GM15510 (cell line): Measurements from ENCODE around the gene CDC7.

Experiments used
- POLR2A ChIP-seq: IDR thresholded peaks from 3 replicates; pipeline ENCODE4 v1.6.1; 2011; ENCODE audit warnings: borderline replicate concordance; ENCODE audit not compliant: insufficient read length; ENCODE audit errors: extremely low read depth

Gene CDC7

DNA sequence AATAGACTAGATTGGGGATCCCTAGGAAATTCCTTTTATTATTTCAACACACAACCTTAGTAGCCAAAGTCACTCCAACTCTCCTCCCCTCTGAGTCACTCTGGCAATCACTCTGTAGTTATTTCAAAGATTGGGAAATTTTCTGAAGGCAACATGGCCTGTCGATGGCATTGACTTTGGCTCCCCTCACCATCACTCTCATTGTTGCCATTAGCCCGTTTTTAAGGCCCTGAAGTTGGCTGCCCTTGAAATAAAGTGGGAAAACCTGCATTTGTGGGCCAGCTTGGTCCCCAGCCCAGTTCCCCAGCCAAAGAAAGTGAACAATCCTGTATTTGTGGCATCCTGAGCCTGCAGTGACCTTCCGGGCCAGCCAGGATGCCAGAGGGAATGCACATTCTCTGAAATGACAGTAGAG is 52.5 kb downstream of the CDC7 start:
- TF ChIP-seq POLR2A: no peak

DNA sequence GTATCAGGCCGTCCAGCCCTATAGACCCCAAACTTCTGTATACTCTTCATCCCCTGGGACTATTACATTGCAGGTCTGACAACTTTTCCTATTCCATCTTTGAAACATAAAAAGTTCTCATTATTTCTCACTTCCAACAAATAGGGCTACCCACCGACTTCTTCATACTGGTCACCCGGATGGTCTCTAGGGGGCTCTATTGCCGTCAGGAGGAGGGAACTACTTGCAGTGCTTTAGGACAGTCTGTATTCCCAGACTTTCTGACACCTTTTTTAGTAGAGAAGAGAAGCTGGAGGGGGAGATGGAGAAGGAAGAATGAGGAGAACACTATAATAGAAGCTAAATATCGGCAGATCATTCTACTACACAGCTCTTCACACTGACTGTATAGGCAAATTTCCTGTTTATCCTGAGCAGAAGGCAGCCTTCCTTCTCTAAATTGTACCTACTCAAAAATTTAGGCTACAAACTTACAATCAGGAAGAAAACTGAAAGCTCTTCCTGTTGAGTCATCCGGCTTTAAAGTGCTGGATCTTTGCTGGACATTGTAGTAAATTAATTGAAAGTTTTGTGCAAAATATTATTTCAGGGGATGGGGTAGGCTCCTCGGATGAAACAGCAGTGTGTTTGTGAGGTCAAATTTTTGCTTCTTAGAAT is 54.6 kb downstream of the CDC7 start:
- TF ChIP-seq POLR2A: no peak

DNA sequence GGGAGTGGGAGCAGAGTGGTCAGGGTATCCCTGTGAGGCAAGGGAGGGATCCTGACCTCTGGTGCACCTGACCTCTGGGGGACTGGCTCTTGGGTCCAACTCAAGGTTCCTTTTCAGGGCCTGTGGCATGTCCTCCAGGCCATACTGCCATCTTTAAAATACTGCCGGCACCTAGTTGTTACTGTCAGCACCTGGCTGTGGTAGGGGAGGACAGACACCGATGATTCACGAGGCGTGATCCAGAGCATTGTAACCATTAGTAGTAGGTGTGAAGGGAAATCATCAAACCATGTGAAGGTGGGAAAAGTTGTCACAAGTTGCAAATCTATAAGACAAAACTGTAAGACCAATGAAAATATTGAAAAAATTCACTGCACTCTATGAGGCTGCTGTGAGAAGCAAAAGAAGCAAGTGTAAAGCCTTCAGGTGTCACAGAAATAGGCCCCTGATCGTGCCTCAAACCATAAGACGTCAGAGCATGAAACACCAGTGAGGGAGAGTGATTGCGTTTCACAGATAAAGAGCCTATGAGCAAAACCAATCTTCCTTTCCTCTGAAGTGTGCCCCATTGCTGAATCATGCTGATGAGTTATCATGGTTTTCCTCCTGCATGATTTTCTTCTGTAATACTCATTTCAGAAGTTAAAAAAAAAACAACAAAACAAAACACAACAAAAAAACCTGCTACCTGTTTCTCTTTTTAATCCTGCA is 55.3 kb downstream of the CDC7 start:
- no peak for TF ChIP-seq POLR2A

DNA sequence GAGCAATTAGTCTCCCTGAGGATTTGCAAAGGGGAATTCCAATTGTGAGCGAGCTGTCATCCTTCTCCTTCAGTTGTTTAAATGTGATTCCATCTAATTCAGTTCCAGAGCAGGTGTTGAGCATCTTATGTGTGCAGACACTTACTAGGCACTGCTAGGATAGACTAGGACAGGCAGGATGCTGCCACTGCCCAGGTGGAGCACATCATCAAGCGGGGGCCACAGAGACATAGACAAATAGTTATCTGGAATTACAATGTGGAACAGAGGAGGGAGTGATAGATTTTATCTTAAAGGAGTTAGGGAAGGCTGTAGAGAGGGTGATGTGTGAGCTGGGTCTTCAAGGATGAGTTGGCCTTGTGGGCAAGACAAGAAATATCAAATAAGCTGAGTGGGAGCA is 55.9 kb downstream of the CDC7 start:
- no peak for TF ChIP-seq POLR2A

DNA sequence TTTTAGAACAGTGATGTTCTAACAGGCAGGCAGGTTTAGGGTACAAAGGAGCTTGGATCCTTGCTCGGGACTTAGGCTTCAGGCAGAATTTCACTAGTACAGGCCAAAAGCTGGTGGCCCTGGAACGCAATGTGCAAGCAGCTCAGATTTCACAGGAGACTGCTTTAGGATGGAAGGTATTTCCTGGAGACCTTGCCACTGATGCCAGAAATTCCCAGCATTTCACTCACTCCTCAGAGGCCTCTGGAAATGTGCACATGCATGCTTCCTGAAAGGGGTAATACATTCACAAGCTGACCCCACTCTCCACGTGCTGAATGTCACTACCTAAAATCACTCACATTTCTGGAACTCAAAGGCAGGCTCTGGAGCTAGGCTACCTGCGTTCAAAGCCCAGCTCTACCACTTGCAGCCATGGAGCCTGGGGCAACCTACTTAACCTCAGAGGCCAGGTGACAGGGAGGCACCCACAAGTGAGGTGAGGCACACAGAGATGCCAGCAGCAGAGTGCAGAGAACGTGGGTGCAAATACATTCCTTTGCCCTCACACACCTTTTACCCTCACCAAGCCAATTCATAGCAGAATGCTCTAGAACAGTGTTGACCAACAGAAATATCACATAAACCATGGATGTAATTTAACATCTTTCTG is 56.5 kb downstream of the CDC7 start:
- TF ChIP-seq POLR2A: no peak

DNA sequence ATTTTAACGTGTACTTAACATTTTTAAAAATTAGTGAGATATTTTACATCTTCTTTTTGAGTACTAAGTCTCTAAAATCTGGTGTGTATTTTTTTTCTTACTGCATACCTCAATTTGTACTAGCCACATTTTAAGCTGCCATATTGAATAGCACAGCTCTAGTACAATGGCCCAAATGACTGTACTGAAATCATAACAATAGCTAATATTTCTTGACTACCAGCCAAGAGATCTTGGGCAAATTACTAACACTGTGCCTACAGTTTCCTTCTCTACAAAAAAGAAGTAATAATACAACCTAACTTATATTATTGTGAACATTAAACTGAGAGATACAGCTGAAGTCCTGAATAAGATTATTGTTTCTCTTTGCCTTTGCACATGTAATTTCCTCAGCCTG is 57.2 kb downstream of the CDC7 start:
- no peak for TF ChIP-seq POLR2A

DNA sequence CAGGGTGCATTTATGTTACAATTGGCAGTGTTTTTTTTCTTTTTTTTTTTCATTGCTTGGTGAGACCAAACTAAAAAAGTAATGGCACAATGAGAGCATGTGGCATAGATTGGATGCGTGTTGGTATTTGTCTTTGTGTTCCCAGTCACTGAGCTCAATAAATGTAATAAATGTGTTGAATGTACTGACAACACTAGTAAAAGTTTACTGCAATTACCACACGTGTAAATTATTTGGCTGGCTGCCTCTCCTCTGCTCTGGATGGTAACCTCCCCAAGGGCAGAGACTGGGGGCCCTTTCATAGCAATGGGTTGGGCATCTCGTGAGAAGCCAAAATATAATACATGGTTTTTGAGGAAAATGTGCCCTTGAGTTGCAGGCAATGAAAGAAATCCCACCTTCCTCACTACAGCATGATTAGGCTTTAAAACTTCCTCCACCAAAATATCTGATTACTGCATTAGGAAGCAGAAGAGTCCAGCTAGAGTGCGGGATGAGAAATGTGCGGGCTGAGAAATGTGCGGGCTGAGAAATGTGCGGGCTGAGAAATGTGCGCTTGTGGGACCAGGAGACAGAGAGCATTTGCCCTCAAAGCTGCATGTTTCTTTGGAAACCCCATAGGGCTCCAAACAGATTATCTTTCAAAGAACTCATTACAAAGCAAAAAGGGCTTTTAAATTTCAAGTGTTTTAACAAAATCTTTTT is 58.5 kb downstream of the CDC7 start:
- no peak for TF ChIP-seq POLR2A

DNA sequence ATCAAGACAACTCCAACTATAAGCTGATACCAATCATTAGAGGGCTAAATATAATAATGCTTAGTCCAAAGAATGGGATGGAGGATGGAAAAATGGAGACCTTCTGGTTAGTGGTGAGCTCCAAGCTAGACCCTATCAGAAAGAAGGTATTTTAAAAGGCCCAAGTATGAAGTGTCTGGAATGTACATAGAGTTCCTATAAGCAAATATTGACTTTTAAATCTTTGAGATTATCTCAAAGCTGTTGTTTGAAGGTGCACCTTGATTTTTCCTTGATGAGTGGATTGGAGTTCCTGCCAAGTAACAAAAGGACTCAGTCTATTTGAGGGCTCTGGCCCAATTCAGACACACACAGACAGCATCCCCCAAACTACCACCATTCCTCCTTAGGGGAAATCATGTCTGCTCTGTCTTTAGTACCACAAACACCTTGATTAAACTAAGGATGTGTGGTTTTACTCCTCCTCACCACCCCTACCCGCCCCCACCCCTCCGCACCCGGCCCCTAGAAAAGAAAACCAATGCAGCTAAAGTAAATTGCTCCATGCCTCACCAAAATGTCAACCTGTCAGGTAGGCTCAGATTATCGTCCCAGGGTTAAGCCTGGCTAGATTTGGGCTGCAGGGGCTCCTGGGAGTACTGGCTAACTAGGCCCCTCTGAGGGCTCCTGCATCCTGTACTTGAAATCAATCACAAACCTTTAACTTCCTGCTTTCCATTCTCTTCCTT is 59.4 kb downstream of the CDC7 start:
- TF ChIP-seq POLR2A: no peak

DNA sequence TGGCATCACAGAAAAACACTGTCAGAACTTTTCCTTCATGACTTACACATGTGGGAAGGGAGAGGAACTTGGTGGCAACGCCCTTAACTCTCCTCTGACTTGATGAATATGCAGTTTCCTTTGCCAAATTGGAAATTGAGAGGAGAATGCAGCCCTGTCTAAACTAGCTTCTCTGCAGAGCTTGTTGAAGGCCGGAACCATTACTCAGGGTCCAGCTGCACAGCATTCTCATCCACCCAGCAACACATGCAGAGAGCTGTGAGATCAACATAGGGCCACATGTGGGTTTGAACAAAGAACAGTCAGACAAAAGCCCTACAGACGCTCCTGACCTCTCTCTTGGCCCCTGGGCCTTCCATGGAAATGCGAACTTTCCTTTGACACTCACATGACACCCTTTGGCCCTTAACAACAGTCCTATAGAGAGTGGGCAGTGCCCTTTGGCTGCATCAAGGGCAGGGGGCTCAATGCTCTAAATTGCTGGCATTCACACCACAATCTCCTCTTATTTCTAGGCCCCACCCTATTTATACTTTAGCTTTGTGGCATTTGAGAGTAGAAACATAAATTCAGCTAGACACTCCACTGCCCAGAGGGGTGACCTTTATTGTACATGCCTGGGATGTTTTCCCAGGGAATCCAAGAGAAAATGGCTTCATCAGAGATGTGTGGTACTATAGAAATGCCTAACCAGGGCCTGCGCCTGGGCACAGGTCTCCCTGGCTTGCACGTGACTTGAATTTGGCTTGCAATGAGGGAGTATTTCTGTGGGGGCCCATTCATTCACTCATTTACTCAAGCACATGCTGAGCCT is 64.4 kb downstream of the CDC7 start:
- TF ChIP-seq POLR2A: no peak

DNA sequence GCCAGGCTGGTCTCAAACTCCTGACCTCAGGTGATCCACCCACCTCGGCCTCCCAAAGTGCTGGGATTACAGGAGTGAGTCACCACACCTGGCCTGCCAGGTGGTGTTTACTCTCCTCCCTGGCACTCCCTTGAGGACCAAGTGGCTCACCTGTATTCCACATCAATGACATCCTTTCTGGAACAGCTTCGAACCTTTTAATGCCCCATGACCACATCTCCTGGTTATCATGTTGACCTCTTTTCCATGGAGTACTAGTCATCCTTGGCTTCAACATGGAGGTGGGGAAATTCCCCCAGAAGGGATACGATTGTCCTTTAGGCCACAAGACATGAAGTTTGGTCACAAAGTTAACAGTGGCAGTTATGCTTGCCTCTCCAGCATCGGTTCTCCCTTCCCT is 66.9 kb downstream of the CDC7 start:
- no peak for TF ChIP-seq POLR2A

DNA sequence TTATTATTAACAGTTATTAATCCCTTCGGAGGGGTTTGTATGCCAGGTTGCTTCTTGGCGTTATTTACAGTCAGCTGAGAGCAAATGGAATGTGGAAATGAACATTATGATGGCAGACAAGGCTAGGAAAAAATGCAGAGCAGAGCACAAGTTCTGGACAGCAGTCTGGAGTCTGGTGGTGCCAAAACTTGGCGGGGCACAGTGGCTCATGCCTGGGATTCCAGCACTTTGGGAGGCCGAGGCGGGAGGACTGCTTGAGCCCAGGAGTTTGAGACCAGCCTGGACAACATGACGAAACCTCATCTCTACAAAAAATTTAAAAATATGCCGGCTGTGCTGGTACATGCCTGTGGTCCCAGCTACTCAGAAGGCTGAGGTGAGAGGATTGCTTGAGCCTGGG is 67.6 kb downstream of the CDC7 start:
- no peak for TF ChIP-seq POLR2A

DNA sequence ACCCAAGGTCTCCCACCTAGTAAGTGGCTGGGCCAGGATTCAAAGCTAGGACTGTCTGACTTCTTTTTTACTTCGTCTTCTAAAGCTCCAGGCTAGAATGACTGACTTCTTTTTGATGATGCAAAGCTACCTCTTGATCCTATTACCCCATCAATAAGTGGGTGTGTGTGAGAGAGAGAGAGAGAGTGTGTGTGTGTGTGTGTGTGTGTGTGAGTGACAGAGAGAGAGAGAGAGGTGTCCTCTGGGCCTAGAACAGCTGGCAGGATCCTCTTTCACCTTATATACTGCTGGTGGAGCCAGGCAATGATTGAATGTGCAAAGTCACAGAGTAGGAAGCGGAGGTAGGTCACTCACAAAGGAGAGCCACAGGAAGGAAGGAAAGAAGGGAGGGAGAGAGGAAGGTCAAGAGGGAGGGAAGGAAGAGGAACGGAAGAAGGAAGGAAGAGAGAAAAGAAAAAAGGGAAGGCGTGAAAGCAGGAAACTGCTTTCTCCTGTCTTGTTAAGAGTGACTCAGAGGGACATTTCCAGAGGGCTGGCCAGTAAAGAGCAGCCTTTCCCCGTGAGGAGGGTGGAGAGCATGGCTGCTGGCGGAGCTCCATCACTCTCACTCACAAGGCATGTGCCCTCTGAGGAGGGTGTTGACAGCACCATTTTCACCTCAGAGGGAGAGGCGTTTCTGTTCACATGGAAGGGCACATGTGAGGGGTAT is 68.9 kb downstream of the CDC7 start:
- no peak for TF ChIP-seq POLR2A

DNA sequence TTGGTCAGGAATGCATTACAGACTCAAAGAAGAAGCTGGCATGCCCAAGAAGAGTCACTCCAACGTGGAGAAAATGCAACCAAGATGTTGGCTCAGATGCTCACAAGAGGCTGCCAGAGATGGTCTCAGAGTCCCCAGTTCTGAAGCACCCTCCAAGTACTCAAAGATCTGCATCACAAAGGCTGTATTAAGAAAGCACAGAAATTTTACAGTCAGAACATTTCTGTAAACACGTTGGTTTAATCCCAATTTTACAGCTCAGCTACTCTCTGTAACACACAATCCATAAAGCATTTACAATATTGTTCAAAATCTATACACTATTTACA is 69.4 kb downstream of the CDC7 start:
- no peak for TF ChIP-seq POLR2A
